IMR-90 (cell line): ENCODE data around the gene UBE2E2. TPM values are rescaled to one million over a fixed set of nuclear protein-coding genes. Genes with fewer than 3 reads are reported as not detected.

Experiments used
- ATAC-seq: fragments of 200-7000 bp; cut with Tn5 transposase; 2 replicates; pipeline ENCODE4 v1.9.1; 2020; ENCODE audit warnings: low read depth, mild to moderate bottlenecking, moderate library complexity
- BruUV-seq: library from RNA; stranded (reverse); fragments of 400-500 nt; replicated peaks from 2 replicates; lab custom pipeline; 2021; lab: Mats Ljungman, UMichigan
- CTCF ChIA-PET: fragments of 300-600 bp; formaldehyde crosslinking; extraction: SDS; loops from one replicate; lab custom pipeline; 2021; ENCODE audit warnings: antibody characterized with exemption; lab: Yijun Ruan, JAX
- POLR2A ChIA-PET: fragments of 300-600 bp; sonication (Branson Sonifier 250); formaldehyde crosslinking; loops from one replicate; lab custom pipeline; 2022; ENCODE audit warnings: antibody characterized with exemption; ENCODE audit not compliant: unreplicated experiment; lab: Charles Lee
- DNase-seq: peaks from one replicate; pipeline ENCODE4 v3.0.0; 2013
- H2AFZ ChIP-seq: replicated peaks from 2 replicates; pipeline ENCODE3; 2013; ENCODE audit warnings: low read length, mild to moderate bottlenecking; ENCODE audit not compliant: poor library complexity
- H2AK5ac ChIP-seq: 2 replicates; pipeline ENCODE4 v1.6.1; 2013; ENCODE audit warnings: low read depth, low read length, inconsistent platforms
- H2AK9ac ChIP-seq: replicated peaks from 2 replicates; pipeline ENCODE3; 2013; ENCODE audit warnings: mild to moderate bottlenecking, low read depth, low read length, moderate library complexity; ENCODE audit not compliant: poor library complexity
- H2BK120ac ChIP-seq: 2 replicates; pipeline ENCODE4 v1.6.1; 2013; ENCODE audit warnings: low read depth, low read length, inconsistent platforms
- H2BK15ac ChIP-seq: 3 replicates; pipeline ENCODE4 v1.6.1; 2013; ENCODE audit warnings: low read depth, low read length, inconsistent platforms
- H2BK20ac ChIP-seq: 2 replicates; pipeline ENCODE4 v1.6.1; 2013; ENCODE audit warnings: low read depth, mild to moderate bottlenecking, inconsistent platforms, low read length, moderate library complexity
- H2BK5ac ChIP-seq: 2 replicates; pipeline ENCODE4 v1.6.1; 2013; ENCODE audit warnings: mild to moderate bottlenecking, low read depth, low read length, inconsistent platforms; ENCODE audit not compliant: poor library complexity, severe bottlenecking
- H3K14ac ChIP-seq: replicated peaks from 2 replicates; pipeline ENCODE4 v1.6.1; 2013; ENCODE audit warnings: low read depth, low read length, inconsistent platforms
- H3K18ac ChIP-seq: 2 replicates; pipeline ENCODE4 v1.6.1; 2013; ENCODE audit warnings: low read depth, low read length, control low read depth
- H3K23ac ChIP-seq: 2 replicates; pipeline ENCODE4 v1.6.1; 2013; ENCODE audit warnings: low read depth, low read length, inconsistent platforms
- H3K27ac ChIP-seq: 2 replicates; pipeline ENCODE4 v1.5.1; 2013; ENCODE audit warnings: mild to moderate bottlenecking, control low read depth, low read length; ENCODE audit not compliant: insufficient read depth
- H3K27me3 ChIP-seq: 2 replicates; pipeline ENCODE4 v1.6.1; 2013; ENCODE audit warnings: low read length; ENCODE audit not compliant: control insufficient read depth, insufficient read depth
- H3K36me3 ChIP-seq: 2 replicates; pipeline ENCODE4 v1.6.1; 2013; ENCODE audit warnings: low read length, mixed read lengths; ENCODE audit not compliant: control insufficient read depth, insufficient read depth
- H3K4ac ChIP-seq: 2 replicates; pipeline ENCODE4 v1.6.1; 2013; ENCODE audit warnings: low read depth, low read length, inconsistent platforms
- H3K4me1 ChIP-seq: 2 replicates; pipeline ENCODE4 v1.6.1; 2013; ENCODE audit warnings: low read length, mixed read lengths; ENCODE audit not compliant: control insufficient read depth, insufficient read depth
- H3K4me2 ChIP-seq: 2 replicates; pipeline ENCODE4 v1.6.1; 2013; ENCODE audit warnings: low read depth, mild to moderate bottlenecking, control low read depth, low read length, moderate library complexity
- H3K4me3 ChIP-seq: 2 replicates; pipeline ENCODE4 v1.5.1; 2013; ENCODE audit warnings: low read depth, mild to moderate bottlenecking, control low read depth, low read length, moderate library complexity; ENCODE audit not compliant: insufficient read depth
- H3K56ac ChIP-seq: 2 replicates; pipeline ENCODE4 v1.6.1; 2013; ENCODE audit warnings: low read length, inconsistent platforms; ENCODE audit not compliant: insufficient read depth; ENCODE audit errors: extremely low read depth
- H3K79me1 ChIP-seq, 2 experiments: 2 replicates each; pipeline ENCODE4 v1.6.1; 2013; ENCODE audit warnings: low read length in 2 of 2, inconsistent platforms in 1 of 2, low read depth in 1 of 2
- H3K9ac ChIP-seq: 2 replicates; pipeline ENCODE4 v1.6.1; 2013; ENCODE audit warnings: low read depth, low read length, control low read depth
- H3K9me1 ChIP-seq: 2 replicates; pipeline ENCODE4 v1.6.1; 2013; ENCODE audit warnings: low read length, inconsistent platforms; ENCODE audit not compliant: insufficient read depth
- H3K9me3 ChIP-seq: 2 replicates; pipeline ENCODE4 v1.6.1; 2013; ENCODE audit warnings: low read length; ENCODE audit not compliant: control insufficient read depth, insufficient read depth
- H4K20me1 ChIP-seq: 2 replicates; pipeline ENCODE4 v1.6.1; 2013; ENCODE audit warnings: low read length, inconsistent platforms; ENCODE audit not compliant: insufficient read depth
- H4K5ac ChIP-seq: 2 replicates; pipeline ENCODE4 v1.6.1; 2013; ENCODE audit warnings: mild to moderate bottlenecking, low read depth, low read length, control low read depth
- H4K8ac ChIP-seq, 2 experiments: 2 replicates each; pipeline ENCODE4 v1.6.1; 2013; ENCODE audit warnings: low read depth in 2 of 2, low read length in 2 of 2, control low read depth in 1 of 2, inconsistent platforms in 1 of 2
- H4K91ac ChIP-seq: 2 replicates; pipeline ENCODE4 v1.6.1; 2013; ENCODE audit warnings: low read depth, low read length, inconsistent platforms; ENCODE audit not compliant: insufficient read depth
- BHLHE40 ChIP-seq: fragments of 150-350 bp; IDR thresholded peaks from 2 replicates; pipeline ENCODE4 v1.6.1; 2016; ENCODE audit warnings: mild to moderate bottlenecking, low read depth, low read length
- CEBPB ChIP-seq: IDR thresholded peaks from 2 replicates; pipeline ENCODE4 v1.6.1; 2012; ENCODE audit warnings: low read depth, low read length, improper control_type of control experiment
- FOS ChIP-seq: fragments of 150-350 bp; IDR thresholded peaks from 2 replicates; pipeline ENCODE4 v1.6.1; 2016; ENCODE audit warnings: low read depth, low read length
- MAZ ChIP-seq: IDR thresholded peaks from 2 replicates; pipeline ENCODE4 v1.6.1; 2012; ENCODE audit warnings: low read depth, mild to moderate bottlenecking, low read length, improper control_type of control experiment, moderate library complexity, borderline replicate concordance
- NFE2L2 ChIP-seq: fragments of 150-350 bp; IDR thresholded peaks from 2 replicates; pipeline ENCODE4 v1.6.1; 2016; ENCODE audit warnings: low read depth, mild to moderate bottlenecking, low read length
- RCOR1 ChIP-seq: IDR thresholded peaks from 2 replicates; pipeline ENCODE4 v1.6.1; 2012; ENCODE audit warnings: mild to moderate bottlenecking, low read length, improper control_type of control experiment; ENCODE audit not compliant: insufficient replicate concordance
- RFX5 ChIP-seq: IDR thresholded peaks from 2 replicates; pipeline ENCODE4 v1.8.0; 2012; ENCODE audit warnings: low read depth, mild to moderate bottlenecking, low read length, moderate library complexity
- WGBS, 2 experiments: methylation state at CpG; one replicate each; pipeline versions ENCODE4 v1.1.5 to v1.1.7; 2013; ENCODE audit warnings: missing lambda C conversion rate in 2 of 2; ENCODE audit not compliant: insufficient read length in 1 of 2; ENCODE audit errors: extremely low coverage in 2 of 2; 5-methylcytosine and 5-hydroxymethylcytosine counted together
- dilution Hi-C: fragments of 300-500 bp; cut with HindIII; formaldehyde crosslinking; loops from one replicate; pipeline ENCODE4 v1.14.3; 2018; ENCODE audit warnings: low sequenced_read_pairs; ENCODE audit not compliant: unreplicated experiment
- in situ Hi-C: fragments of 300-500 bp; cut with MboI; formaldehyde crosslinking; loops from 3 replicates; pipeline ENCODE4 v1.14.3; 2019; ENCODE audit warnings: low sequenced_read_pairs, inconsistent platforms, mixed read lengths
- intact Hi-C: fragments of 100-400 bp; cut with micrococcal nuclease; formaldehyde crosslinking; loops from 2 replicates; pipeline ENCODE4 v1.10.0; 2022
- polyA plus RNA-seq, 3 experiments: library from polyadenylated mRNA; depleted of rRNA; stranded (reverse); fragments of >200 nt; gene quantifications; 2 replicates each; pipeline ENCODE4 v1.2.3, GENCODE V29; 2012; ENCODE audit warnings: low replicate concordance in 1 of 3
- total RNA-seq: library from RNA; depleted of rRNA; stranded (reverse); fragments of >200 nt; gene quantifications from 2 replicates; pipeline ENCODE4 v1.2.3, GENCODE V29; 2012
- TF ChIP-seq, protein P1 (sequence below): fragments of 150-350 bp; IDR thresholded peaks from 2 replicates; pipeline ENCODE4 v1.6.1; 2017; ENCODE audit warnings: mild to moderate bottlenecking, antibody characterized with exemption, low read length, low read depth

Gene UBE2E2
- total and polyA plus RNA-seq, 2 of the 4 experiments (the other 2 are of a cell fraction) = 18.6 to 32.7 TPM

- Histone ChIP-seq H2BK20ac (no peak overlapping the region), H3K14ac (no peak overlapping the region), H2BK5ac (no peak overlapping the region), H3K18ac (no peak overlapping the region), H2BK120ac (no peak overlapping the region), H3K56ac (no peak overlapping the region), H3K9me3 (no peaks in the 10 kb centered on the region), H4K8ac (no peak overlapping the region), H3K36me3 (no peaks in the 10 kb centered on the region), H4K20me1 (no peaks in the 10 kb centered on the region; the same call in 1 of the 2 replicates), H3K27me3 (no peaks in the 10 kb centered on the region), H2BK15ac (no peak overlapping the region), H3K79me1 (0 out of 4 replicates have a peak, but pooled peaks cover 3 to 5% of the 10 kb centered on the region in 2 experiments), H2AK9ac (no peak overlapping the region), H4K5ac (no peak overlapping the region), H3K4ac (no peak overlapping the region), H3K4me1 (peaks cover 4% of the 10 kb centered on the region), H3K4me3 (no peak overlapping the region), H3K9me1 (no peaks in the 10 kb centered on the region), H2AFZ (no peak overlapping the region), H3K27ac (no peak overlapping the region), H3K23ac (no peak overlapping the region), H3K9ac (no peak overlapping the region), H2AK5ac (no peak overlapping the region), H4K91ac (no peak overlapping the region), H3K4me2 (no peak overlapping the region)
- TF ChIP-seq FOS (no peak), NFE2L2 (no peak), CEBPB (no peak), RCOR1 (no peak), MAZ (no peak), RFX5 (no peak), BHLHE40 (no peak)
- TF ChIP-seq, protein P1, sequence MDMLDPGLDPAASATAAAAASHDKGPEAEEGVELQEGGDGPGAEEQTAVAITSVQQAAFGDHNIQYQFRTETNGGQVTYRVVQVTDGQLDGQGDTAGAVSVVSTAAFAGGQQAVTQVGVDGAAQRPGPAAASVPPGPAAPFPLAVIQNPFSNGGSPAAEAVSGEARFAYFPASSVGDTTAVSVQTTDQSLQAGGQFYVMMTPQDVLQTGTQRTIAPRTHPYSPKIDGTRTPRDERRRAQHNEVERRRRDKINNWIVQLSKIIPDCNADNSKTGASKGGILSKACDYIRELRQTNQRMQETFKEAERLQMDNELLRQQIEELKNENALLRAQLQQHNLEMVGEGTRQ = no peak
- dilution Hi-C loops (no loop called here), in situ Hi-C loops (no loop called here), intact Hi-C loops (no loop called here)
- BruUV-seq = no TSS peak
- DNase-seq (no peak), ATAC-seq (no peak)
- POLR2A ChIA-PET = no interaction called here
- WGBS, 2 experiments = 100% methylated on average over 1 of the region's 1 CpG; no CpG with 5 or more reads in 1 of the 2 experiments
- CTCF ChIA-PET = no interaction called here
These were observed 249.3 kb downstream of the UBE2E2 start for GRCh38 chr3:23452408-23452807.
